Measurements from ENCODE around the gene CHSY3. TPM values are rescaled to one million over a fixed set of nuclear protein-coding genes. Genes with fewer than 3 reads are reported as not detected.

CHSY3 gene
- total RNA-seq, 1 donor from 2014 or later: 51.3 TPM

GRCh38 chr5:129899454-129899853 lies 4.8 kb upstream of the CHSY3 start:
- no peak for DNase-seq (ENCODE audit: low spot score in 2 of 2)
- TF ChIP-seq CTCF (IDR thresholded peaks at IDR 0.05): peak; percentile 42 to 62 (median 54)
- intact Hi-C loops (cut with DNase I): loop anchor here (5.0 kb wide), 1 partner anchor 823 kb away; no protein-coding TSS in a partner anchor

GRCh38 chr5:129902816-129903215 lies 1.4 kb upstream of the CHSY3 start:
- TF ChIP-seq CTCF (IDR thresholded peaks at IDR 0.05): no peak
- H3K27me3 ChIP-seq: no peaks in the 10 kb centered on the region
- no peak for DNase-seq (ENCODE audit: low spot score in 2 of 2)
- H3K36me3 ChIP-seq: no peaks in the 10 kb centered on the region
- intact Hi-C loops (cut with DNase I): loop anchor here (2.0 to 5.0 kb wide), 6 partner anchors 154 to 1514 kb away; partner anchors contain the start of genes CDC42SE2 and HINT1
- H3K4me1 ChIP-seq: peaks cover 0 to 4% of the 10 kb centered on the region in 2 donors
- H3K9me3 ChIP-seq: no peaks in the 10 kb centered on the region
- no peak overlapping the region for H3K4me3 ChIP-seq
- peak overlapping the region; percentile 95 to 97 for H3K27ac ChIP-seq

More at GRCh38 chr5:129899454-129899853, 4.8 kb upstream of the CHSY3 start:
- Histone ChIP-seq H3K36me3 (no peaks in the 10 kb centered on the region), H3K27me3 (no peaks in the 10 kb centered on the region), H3K9me3 (no peaks in the 10 kb centered on the region), H3K4me3 (no peak overlapping the region), H3K4me1 (peaks cover 0 to 4% of the 10 kb centered on the region in 2 donors), H3K27ac (no peak overlapping the region)

- Histone ChIP-seq H3K36me3 (no peaks in the 10 kb centered on the region), H3K9me3 (no peaks in the 10 kb centered on the region), H3K4me1 (peaks cover 0 to 4% of the 10 kb centered on the region in 2 donors), H3K27me3 (no peaks in the 10 kb centered on the region), H3K27ac (peak overlapping the region; percentile 95 to 97), H3K4me3 (peak overlapping the region; percentile 81 to 90)
- intact Hi-C loops (cut with DNase I): loop anchor here (2.0 to 5.0 kb wide), 8 partner anchors 57 to 1514 kb away; partner anchors contain the start of genes CDC42SE2 and HINT1
- no peak for TF ChIP-seq CTCF (IDR thresholded peaks at IDR 0.05)
- no peak for DNase-seq (ENCODE audit: low spot score in 2 of 2)
Observed at GRCh38 chr5:129903466-129904101, 681 bp upstream of the CHSY3 start.

- no peaks in the 10 kb centered on the region for H3K27me3 ChIP-seq
- H3K27ac ChIP-seq: peak overlapping the region; percentile 95 to 97
- intact Hi-C loops (cut with DNase I): loop anchor here (2.0 to 5.0 kb wide), 9 partner anchors 42 to 1512 kb away; partner anchors contain the start of gene CDC42SE2
Observed at GRCh38 chr5:129904667-129905472, 605 bp downstream of the CHSY3 start.

More at GRCh38 chr5:129904667-129905472, 605 bp downstream of the CHSY3 start:
- Histone ChIP-seq H3K4me1 (peaks cover 0 to 4% of the 10 kb centered on the region in 2 donors), H3K4me3 (peak overlapping the region; percentile 81 to 90), H3K36me3 (no peaks in the 10 kb centered on the region), H3K9me3 (no peaks in the 10 kb centered on the region)
- TF ChIP-seq CTCF (IDR thresholded peaks at IDR 0.05): peak in 1 of 3 experiments; percentile 1
- DNase-seq (ENCODE audit: low spot score in 2 of 2): peak in 1 of 2 donors; percentile 71
